K562 (cell line): ENCODE data around the gene MRPL52.

ENCODE experiments used
- CBFA2T2 ChIP-seq: fragments of 450-650 bp; conservative IDR thresholded peaks from 2 replicates; pipeline ENCODE4 v1.6.1; 2017; ENCODE audit warnings: mild to moderate bottlenecking
- EZH2 ChIP-seq: IDR thresholded peaks from 2 replicates; pipeline ENCODE4 v1.6.1; 2012; ENCODE audit warnings: low read depth, mild to moderate bottlenecking, inconsistent platforms, low read length, borderline replicate concordance
- GABPA ChIP-seq: fragments of 200-800 bp; sonication (Bioruptor generic); conservative IDR thresholded peaks from 2 replicates; pipeline ENCODE4 v1.6.1; 2016; ENCODE audit warnings: low read depth, missing genetic modification characterization, missing compliant biosample characterization
- HDGF ChIP-seq: fragments of 450-650 bp; IDR thresholded peaks from 2 replicates; pipeline ENCODE4 v1.6.1; 2016
- JUN ChIP-seq, 2 experiments: sonication (generic) in 1 of 2; formaldehyde crosslinking in 1 of 2; IDR thresholded peaks; 2 replicates each; pipeline versions ENCODE4 v1.6.1 to v1.8.0; 2012 to 2022; ENCODE audit warnings: borderline replicate concordance in 2 of 2, mild to moderate bottlenecking in 2 of 2, improper control_type of control experiment in 1 of 2, low read depth in 1 of 2, low read length in 1 of 2, missing genetic modification reagents in 1 of 2
- MAFK ChIP-seq: IDR thresholded peaks from 2 replicates; pipeline ENCODE4 v1.6.1; 2011; ENCODE audit warnings: low read length, improper control_type of control experiment
- NFATC3 ChIP-seq: fragments of 450-650 bp; IDR thresholded peaks from 2 replicates; pipeline ENCODE4 v1.6.1; 2017; ENCODE audit warnings: mild to moderate bottlenecking
- NR2C2 ChIP-seq, 2 experiments: fragments of 200-800 bp in 1 of 2; sonication (Bioruptor generic) in 1 of 2; sonication (generic) in 1 of 2; formaldehyde crosslinking in 1 of 2; IDR thresholded peaks; 2 replicates each; pipeline versions ENCODE4 v1.6.1 to v1.8.0; 2016 to 2022; ENCODE audit warnings: mild to moderate bottlenecking in 1 of 2, missing compliant biosample characterization in 1 of 2, missing genetic modification characterization in 1 of 2, missing genetic modification reagents in 1 of 2
- PHTF2 ChIP-seq: fragments of 250-450 bp; sonication (Bioruptor Pico); IDR thresholded peaks from 2 replicates; pipeline ENCODE4 v1.5.0; 2021; ENCODE audit warnings: mild to moderate bottlenecking
- ZNF174 ChIP-seq: fragments of 250-450 bp; sonication (Bioruptor Pico); IDR thresholded peaks from 2 replicates; pipeline ENCODE4 v1.4.0; 2020; ENCODE audit warnings: mild to moderate bottlenecking
- TF ChIP-seq, protein P1 (sequence below), 3 experiments: IDR thresholded peaks in 2 of 3; conservative IDR thresholded peaks in 1 of 3; 2 replicates each; pipeline ENCODE4 v1.5.1; 2011 to 2012; ENCODE audit warnings: low read length in 3 of 3, mild to moderate bottlenecking in 3 of 3, control low read depth in 2 of 3, improper control_type of control experiment in 1 of 3, inconsistent platforms in 1 of 3, low read depth in 1 of 3, mixed read lengths in 1 of 3, moderate library complexity in 1 of 3; ENCODE audit not compliant: insufficient read depth in 2 of 3
- TF ChIP-seq, protein P2 (sequence below): fragments of 250-450 bp; sonication (Bioruptor Pico); IDR thresholded peaks from 2 replicates; pipeline ENCODE4 v1.4.0; 2020; ENCODE audit warnings: mild to moderate bottlenecking, moderate library complexity, borderline replicate concordance

DNA sequence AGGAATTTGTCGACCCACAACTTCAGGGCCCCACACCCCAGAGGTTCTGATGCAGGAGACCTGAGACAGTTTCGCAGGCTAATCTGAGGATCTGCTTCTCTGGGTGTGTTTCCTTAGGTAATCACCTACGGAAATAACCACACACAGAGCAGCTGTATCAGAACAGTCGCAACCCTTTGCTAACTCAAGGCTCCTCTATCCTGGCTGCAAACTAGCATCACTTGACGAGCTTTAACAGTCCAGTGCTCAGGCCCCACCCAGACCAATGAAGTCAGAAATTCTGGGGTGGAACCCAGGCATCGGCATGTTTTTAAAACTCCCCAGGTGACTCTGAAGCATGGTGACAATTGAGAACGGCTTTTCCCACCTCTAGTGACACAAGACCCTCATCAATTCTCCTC is 35.1 kb upstream of the MRPL52 start:
- TF ChIP-seq MAFK = no peak
- TF ChIP-seq NFATC3 = no peak
- TF ChIP-seq EZH2 = no peak
- TF ChIP-seq ZNF174 (CRISPR knock-in tag) = no peak
- TF ChIP-seq, protein P1, sequence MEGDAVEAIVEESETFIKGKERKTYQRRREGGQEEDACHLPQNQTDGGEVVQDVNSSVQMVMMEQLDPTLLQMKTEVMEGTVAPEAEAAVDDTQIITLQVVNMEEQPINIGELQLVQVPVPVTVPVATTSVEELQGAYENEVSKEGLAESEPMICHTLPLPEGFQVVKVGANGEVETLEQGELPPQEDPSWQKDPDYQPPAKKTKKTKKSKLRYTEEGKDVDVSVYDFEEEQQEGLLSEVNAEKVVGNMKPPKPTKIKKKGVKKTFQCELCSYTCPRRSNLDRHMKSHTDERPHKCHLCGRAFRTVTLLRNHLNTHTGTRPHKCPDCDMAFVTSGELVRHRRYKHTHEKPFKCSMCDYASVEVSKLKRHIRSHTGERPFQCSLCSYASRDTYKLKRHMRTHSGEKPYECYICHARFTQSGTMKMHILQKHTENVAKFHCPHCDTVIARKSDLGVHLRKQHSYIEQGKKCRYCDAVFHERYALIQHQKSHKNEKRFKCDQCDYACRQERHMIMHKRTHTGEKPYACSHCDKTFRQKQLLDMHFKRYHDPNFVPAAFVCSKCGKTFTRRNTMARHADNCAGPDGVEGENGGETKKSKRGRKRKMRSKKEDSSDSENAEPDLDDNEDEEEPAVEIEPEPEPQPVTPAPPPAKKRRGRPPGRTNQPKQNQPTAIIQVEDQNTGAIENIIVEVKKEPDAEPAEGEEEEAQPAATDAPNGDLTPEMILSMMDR (IDR thresholded peaks at IDR 0.05 in 2 of 3, conservative IDR thresholded peaks at IDR 0.05 in 1 of 3; ENCODE audit: insufficient read depth in 2 of 3, low read depth in 1 of 3, low read length in 3 of 3) = no peak
- no peak for TF ChIP-seq GABPA (tag)
- TF ChIP-seq NR2C2 (CRISPR knock-in tag; IDR thresholded peaks at IDR 0.05) = no peak
- no peak for TF ChIP-seq NR2C2 (tag; IDR thresholded peaks at IDR 0.05)
- TF ChIP-seq JUN (IDR thresholded peaks at IDR 0.05; ENCODE audit: borderline replicate concordance, low read depth, low read length) = no peak
- no peak for TF ChIP-seq JUN (CRISPR knock-in tag; IDR thresholded peaks at IDR 0.05; ENCODE audit: borderline replicate concordance)
- no peak for TF ChIP-seq PHTF2 (CRISPR knock-in tag)
- no peak for TF ChIP-seq CBFA2T2
- TF ChIP-seq, protein P2, sequence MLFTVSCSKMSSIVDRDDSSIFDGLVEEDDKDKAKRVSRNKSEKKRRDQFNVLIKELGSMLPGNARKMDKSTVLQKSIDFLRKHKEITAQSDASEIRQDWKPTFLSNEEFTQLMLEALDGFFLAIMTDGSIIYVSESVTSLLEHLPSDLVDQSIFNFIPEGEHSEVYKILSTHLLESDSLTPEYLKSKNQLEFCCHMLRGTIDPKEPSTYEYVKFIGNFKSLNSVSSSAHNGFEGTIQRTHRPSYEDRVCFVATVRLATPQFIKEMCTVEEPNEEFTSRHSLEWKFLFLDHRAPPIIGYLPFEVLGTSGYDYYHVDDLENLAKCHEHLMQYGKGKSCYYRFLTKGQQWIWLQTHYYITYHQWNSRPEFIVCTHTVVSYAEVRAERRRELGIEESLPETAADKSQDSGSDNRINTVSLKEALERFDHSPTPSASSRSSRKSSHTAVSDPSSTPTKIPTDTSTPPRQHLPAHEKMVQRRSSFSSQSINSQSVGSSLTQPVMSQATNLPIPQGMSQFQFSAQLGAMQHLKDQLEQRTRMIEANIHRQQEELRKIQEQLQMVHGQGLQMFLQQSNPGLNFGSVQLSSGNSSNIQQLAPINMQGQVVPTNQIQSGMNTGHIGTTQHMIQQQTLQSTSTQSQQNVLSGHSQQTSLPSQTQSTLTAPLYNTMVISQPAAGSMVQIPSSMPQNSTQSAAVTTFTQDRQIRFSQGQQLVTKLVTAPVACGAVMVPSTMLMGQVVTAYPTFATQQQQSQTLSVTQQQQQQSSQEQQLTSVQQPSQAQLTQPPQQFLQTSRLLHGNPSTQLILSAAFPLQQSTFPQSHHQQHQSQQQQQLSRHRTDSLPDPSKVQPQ (CRISPR knock-in tag) = no peak
- no peak for TF ChIP-seq HDGF
